Measurements from ENCODE around the gene MPND. TPM values are rescaled to one million over a fixed set of nuclear protein-coding genes. Genes with fewer than 3 reads are reported as not detected.

Gene MPND
- total and polyA plus RNA-seq, 2 of the 13 experiments (the other 11 are each of a cell fraction or from before 2014, with no cell fraction given): 10.8 to 15.8 TPM

DNA sequence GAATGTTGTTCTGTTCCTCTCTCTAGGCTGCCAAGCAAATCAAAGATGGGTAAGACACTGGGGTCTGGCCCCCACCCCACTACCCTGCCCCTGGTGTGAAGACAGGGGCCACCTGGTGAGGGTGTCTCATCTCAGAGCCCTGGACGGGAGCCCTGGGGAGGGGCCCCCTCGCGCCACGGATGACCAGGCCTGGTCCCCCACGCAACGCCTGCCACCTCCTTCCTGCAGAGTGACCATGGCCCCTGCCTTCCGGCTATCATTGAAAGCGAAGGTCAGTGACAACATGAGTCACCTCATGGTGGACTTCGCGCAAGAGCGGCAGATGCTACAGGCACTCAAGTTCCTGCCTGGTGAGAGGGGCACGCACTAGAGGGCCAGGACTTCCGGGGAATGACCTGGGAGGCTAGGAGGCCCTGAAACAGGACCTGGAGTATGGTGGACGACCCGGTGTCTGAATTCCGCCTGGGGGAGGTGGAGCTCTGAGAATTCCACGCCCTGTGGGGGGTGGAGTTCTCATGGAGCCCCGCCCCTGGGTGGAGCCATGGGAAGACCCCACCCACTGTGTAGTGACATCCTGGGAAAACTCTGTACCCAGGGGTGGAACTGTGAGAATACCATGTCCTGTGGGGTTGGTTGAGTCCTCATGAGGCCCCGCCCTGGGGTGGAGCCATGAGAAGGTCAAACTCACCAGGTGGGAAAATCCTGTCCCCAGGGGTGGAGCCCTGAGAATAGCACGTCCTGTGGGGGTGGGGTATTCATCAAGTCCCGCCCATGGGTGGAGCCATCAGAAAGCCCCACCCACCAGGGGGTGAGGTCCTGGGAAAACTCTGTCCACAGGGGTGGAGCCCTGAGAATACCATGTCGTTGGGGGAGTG lies 32.9 kb upstream of the MPND start (continued):
- TF ChIP-seq, protein P1, sequence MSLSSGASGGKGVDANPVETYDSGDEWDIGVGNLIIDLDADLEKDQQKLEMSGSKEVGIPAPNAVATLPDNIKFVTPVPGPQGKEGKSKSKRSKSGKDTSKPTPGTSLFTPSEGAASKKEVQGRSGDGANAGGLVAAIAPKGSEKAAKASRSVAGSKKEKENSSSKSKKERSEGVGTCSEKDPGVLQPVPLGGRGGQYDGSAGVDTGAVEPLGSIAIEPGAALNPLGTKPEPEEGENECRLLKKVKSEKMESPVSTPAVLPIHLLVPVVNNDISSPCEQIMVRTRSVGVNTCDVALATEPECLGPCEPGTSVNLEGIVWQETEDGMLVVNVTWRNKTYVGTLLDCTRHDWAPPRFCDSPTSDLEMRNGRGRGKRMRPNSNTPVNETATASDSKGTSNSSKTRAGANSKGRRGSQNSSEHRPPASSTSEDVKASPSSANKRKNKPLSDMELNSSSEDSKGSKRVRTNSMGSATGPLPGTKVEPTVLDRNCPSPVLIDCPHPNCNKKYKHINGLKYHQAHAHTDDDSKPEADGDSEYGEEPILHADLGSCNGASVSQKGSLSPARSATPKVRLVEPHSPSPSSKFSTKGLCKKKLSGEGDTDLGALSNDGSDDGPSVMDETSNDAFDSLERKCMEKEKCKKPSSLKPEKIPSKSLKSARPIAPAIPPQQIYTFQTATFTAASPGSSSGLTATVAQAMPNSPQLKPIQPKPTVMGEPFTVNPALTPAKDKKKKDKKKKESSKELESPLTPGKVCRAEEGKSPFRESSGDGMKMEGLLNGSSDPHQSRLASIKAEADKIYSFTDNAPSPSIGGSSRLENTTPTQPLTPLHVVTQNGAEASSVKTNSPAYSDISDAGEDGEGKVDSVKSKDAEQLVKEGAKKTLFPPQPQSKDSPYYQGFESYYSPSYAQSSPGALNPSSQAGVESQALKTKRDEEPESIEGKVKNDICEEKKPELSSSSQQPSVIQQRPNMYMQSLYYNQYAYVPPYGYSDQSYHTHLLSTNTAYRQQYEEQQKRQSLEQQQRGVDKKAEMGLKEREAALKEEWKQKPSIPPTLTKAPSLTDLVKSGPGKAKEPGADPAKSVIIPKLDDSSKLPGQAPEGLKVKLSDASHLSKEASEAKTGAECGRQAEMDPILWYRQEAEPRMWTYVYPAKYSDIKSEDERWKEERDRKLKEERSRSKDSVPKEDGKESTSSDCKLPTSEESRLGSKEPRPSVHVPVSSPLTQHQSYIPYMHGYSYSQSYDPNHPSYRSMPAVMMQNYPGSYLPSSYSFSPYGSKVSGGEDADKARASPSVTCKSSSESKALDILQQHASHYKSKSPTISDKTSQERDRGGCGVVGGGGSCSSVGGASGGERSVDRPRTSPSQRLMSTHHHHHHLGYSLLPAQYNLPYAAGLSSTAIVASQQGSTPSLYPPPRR (CRISPR knock-in tag; IDR thresholded peaks at IDR 0.05; ENCODE audit: borderline replicate concordance): peak; percentile 84; the same call in 1 of the 2 replicates
- no peak for TF ChIP-seq MLLT10 (CRISPR knock-in tag; IDR thresholded peaks at IDR 0.05)
- TF ChIP-seq TMF1 (CRISPR knock-in tag; IDR thresholded peaks at IDR 0.05; ENCODE audit: low read depth): no peak
- TF ChIP-seq ZNF251 (CRISPR knock-in tag; IDR thresholded peaks at IDR 0.05): no peak
- TF ChIP-seq EZH2 (conservative IDR thresholded peaks at IDR 0.05; ENCODE audit: low read depth, low read length): no peak
- peak; percentile 96 for TF ChIP-seq ZNF772 (CRISPR knock-in tag; IDR thresholded peaks at IDR 0.05)
- TF ChIP-seq U2AF1 (optimal IDR thresholded peaks at IDR 0.05; ENCODE audit: low read depth, low read length): no peak
- TF ChIP-seq KLF6 (CRISPR knock-in tag; IDR thresholded peaks at IDR 0.05): peak; percentile 81; the same call in 1 of the 2 replicates
- peak; percentile 88 for TF ChIP-seq ZNF136 (CRISPR knock-in tag; IDR thresholded peaks at IDR 0.05; ENCODE audit: low read depth)
- no peak for TF ChIP-seq SATB2 (CRISPR knock-in tag; IDR thresholded peaks at IDR 0.05)
- TF ChIP-seq, protein P2, sequence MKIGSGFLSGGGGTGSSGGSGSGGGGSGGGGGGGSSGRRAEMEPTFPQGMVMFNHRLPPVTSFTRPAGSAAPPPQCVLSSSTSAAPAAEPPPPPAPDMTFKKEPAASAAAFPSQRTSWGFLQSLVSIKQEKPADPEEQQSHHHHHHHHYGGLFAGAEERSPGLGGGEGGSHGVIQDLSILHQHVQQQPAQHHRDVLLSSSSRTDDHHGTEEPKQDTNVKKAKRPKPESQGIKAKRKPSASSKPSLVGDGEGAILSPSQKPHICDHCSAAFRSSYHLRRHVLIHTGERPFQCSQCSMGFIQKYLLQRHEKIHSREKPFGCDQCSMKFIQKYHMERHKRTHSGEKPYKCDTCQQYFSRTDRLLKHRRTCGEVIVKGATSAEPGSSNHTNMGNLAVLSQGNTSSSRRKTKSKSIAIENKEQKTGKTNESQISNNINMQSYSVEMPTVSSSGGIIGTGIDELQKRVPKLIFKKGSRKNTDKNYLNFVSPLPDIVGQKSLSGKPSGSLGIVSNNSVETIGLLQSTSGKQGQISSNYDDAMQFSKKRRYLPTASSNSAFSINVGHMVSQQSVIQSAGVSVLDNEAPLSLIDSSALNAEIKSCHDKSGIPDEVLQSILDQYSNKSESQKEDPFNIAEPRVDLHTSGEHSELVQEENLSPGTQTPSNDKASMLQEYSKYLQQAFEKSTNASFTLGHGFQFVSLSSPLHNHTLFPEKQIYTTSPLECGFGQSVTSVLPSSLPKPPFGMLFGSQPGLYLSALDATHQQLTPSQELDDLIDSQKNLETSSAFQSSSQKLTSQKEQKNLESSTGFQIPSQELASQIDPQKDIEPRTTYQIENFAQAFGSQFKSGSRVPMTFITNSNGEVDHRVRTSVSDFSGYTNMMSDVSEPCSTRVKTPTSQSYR (CRISPR knock-in tag; IDR thresholded peaks at IDR 0.05; ENCODE audit: borderline replicate concordance): peak; percentile 73; the same call in 1 of the 2 replicates
- TF ChIP-seq, protein P3, sequence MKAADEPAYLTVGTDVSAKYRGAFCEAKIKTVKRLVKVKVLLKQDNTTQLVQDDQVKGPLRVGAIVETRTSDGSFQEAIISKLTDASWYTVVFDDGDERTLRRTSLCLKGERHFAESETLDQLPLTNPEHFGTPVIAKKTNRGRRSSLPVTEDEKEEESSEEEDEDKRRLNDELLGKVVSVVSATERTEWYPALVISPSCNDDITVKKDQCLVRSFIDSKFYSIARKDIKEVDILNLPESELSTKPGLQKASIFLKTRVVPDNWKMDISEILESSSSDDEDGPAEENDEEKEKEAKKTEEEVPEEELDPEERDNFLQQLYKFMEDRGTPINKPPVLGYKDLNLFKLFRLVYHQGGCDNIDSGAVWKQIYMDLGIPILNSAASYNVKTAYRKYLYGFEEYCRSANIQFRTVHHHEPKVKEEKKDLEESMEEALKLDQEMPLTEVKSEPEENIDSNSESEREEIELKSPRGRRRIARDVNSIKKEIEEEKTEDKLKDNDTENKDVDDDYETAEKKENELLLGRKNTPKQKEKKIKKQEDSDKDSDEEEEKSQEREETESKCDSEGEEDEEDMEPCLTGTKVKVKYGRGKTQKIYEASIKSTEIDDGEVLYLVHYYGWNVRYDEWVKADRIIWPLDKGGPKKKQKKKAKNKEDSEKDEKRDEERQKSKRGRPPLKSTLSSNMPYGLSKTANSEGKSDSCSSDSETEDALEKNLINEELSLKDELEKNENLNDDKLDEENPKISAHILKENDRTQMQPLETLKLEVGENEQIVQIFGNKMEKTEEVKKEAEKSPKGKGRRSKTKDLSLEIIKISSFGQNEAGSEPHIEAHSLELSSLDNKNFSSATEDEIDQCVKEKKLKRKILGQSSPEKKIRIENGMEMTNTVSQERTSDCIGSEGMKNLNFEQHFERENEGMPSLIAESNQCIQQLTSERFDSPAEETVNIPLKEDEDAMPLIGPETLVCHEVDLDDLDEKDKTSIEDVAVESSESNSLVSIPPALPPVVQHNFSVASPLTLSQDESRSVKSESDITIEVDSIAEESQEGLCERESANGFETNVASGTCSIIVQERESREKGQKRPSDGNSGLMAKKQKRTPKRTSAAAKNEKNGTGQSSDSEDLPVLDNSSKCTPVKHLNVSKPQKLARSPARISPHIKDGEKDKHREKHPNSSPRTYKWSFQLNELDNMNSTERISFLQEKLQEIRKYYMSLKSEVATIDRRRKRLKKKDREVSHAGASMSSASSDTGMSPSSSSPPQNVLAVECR (CRISPR knock-in tag; IDR thresholded peaks at IDR 0.05; ENCODE audit: borderline replicate concordance): peak; percentile 82; the same call in 1 of the 2 replicates

Measured in HepG2 (cell line).